GM12873 (cell line): Measurements from ENCODE around the gene KIRREL3.

ENCODE experiments used
- CTCF ChIP-seq: IDR thresholded peaks from 2 replicates; pipeline ENCODE4 v1.5.1; 2012; ENCODE audit warnings: low read depth, mild to moderate bottlenecking, moderate library complexity, low read length, control low read depth; ENCODE audit not compliant: insufficient read depth; ENCODE audit errors: missing control alignments

KIRREL3 gene

DNA sequence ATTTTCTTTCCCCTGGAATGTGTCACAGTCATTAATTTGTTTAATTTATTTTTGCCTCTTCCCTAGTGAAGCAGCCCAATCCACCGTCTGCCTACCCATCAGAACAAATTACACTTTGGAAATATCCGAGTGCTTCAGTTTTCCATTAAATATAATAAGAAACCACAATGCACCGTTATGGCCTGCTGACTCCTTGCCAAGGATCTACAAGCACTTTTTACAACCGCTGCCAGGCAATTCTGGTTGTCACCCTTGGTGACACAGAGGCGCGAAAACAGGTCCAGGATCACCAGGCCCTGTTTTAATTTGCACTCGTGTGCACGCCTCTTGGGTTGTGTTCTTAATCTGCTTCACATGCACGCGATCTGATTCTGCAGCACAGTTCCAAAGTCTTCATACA lies 43.9 kb downstream of the KIRREL3 start:
- TF ChIP-seq CTCF = no peak

DNA sequence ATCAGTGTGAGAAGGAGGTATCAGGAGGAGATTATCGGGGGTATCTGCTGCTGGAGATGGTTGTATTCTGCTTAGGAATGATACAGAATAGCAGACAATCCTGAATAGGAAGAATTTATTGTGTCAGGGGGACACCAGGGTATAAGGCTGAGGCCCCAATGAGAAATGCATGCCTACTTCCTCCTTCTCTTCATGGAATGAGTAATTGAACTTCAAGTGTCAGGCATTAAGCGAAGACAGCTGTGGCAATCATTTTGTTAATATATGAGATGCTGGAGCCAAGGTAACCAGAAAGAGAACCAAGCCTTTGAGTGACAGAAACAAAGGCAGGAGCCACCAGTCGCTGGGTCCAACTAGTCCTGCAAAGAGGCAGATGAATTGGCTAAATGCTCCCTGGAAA lies 49.1 kb downstream of the KIRREL3 start:
- no peak for TF ChIP-seq CTCF

GRCh38 chr11:126949066-126949891 lies 51.3 kb downstream of the KIRREL3 start:
- TF ChIP-seq CTCF = no peak

GRCh38 chr11:126948563-126948962 lies 52.0 kb downstream of the KIRREL3 start:
- no peak for TF ChIP-seq CTCF

DNA sequence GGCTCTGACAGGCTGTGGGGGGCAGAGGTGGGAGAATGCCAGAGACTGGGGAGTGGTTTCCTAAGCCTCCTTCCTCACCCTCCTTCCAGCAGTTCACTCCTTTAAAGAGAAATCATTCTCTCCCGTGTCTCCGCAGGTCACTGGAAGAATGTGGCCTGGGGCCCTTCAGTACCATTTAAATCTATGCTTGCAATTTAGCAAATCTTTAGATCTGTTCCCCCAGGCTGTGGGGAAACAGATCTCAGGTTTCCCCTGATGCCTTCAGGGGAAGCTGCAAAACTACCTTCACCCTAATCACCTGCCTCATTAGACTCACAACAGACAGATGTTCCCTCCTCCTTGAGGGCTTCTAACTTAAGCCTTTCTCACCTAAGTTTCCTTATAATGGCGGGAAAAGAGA lies 55.3 kb downstream of the KIRREL3 start:
- TF ChIP-seq CTCF = no peak

- no peak for TF ChIP-seq CTCF
These were observed 57.3 kb downstream of the KIRREL3 start for GRCh38 chr11:126943316-126943715.

DNA sequence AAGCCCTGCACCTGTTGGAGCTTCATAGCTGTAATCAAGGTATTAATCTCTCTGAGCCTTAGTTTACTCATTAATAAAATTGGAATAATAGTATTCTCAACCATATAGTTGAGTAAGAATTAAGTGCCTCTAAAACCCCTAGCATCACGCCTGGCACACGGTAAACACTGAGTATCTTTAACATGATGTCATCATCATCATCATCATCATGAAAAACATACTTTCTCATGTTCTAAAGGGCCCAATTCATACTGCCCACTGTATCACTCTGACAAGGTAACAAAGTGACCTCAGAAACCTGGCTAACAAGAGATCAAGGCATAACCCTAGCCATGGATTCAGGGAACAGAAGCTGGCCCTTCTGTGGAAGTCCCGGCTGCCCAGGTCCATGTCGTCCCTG lies 58.4 kb downstream of the KIRREL3 start:
- no peak for TF ChIP-seq CTCF

DNA sequence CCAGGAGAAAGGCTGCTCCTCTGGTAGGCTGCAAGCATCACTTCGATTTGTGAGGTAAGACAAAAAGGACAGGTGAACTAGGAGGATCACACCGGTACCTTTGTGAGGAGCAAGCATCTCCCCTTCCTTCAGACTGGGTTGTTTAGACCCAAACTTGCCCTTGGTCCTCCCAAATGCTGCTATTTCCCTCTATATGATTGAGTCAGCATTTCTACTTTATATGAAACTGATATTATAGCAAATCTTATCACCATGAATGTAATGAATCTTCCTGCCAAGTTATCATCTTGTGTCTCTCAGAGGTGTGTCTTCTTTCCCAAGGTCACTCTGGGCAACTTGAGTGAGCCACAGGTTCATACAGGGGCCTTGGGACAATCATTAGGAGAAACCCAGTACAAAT lies 61.0 kb downstream of the KIRREL3 start:
- no peak for TF ChIP-seq CTCF
